ENCODE results near the gene CD2BP2.
"Not testable (repeated sequence)": the region's sequence is repeated elsewhere in the genome, so short reads cannot be mapped to it uniquely, and the experiment has no call there.

Gene CD2BP2

DNA sequence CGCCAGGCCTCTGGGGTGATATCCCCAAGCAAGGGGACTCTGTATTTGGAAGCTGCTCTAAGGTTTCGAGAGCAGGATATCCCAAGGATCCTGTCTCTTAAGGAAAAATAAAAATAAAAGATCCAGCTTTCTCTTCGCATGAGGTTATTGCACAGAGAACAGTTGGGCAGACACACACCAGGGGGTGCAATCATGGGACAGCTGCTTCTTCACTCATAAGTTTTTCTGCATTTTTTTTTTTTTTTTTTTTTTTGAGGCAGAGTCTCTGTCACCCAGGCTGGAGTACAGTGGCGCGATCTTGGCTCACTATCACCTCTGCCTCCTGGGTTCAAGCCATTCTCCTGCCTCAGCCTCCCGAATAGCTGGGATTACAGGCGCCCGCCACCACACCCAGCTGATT is 13.1 kb downstream of the CD2BP2 start:
- DNase-seq, result not testable (repeated sequence)

DNA sequence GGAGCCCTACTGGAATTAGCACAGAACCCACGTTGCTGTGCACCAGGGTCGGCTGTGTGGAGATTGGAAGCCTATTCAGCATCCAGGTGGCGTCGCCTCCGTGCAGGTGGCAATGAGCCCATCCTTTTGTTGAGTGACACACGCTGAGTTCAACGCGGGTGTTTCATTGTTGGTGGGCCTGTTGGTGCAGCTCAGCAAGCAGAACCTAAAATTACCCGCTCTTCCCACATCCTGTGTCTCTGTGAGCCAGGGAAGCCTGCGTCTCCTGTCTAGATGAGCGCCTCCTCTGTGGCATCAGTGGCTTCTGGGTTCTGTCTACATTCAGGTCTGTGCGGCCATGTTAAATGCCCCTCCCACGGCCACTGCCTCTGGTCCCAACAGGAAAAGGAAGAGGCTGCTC is 14.5 kb downstream of the CD2BP2 start:
- DNase-seq, result no peak

DNA sequence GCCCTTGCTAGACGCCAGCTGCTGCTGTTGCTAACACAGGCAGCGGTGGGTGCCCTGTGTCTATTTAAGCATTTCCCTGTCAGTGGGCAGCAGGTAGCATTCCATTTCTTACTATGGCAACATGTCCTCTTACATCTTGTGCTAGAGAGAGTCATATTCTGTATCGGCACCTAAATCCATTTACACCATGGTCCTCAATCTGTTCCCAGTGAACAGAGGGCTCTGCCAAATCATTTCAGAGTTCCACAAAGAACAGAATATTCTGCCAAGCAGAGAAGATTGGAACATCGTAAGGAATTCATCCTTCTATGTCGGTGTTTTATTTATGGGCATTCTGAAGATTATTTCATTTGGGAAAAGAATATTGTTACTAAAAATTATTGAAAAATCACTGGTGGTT is 16.4 kb downstream of the CD2BP2 start:
- DNase-seq, result not testable (repeated sequence)

DNA sequence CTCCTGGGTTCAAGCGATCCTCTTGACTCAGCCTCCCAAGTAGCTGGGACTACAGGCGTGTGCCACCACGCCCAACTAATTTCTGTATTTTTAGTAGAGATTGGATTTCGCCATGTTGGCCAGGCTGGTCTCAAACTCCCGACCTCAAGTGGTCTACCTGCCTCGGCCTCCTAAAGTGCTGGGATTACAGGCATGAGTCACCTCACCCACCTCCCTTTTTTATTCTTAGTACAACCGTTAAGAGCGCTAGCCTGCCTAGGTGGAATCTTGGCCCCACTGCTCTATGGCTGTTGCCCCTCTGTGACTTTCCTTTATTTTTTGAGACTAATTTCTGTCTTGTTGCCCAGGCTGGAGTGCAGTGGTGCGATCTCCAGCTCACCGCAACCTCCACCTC is 17.1 kb downstream of the CD2BP2 start:
- DNase-seq, result not testable (repeated sequence)

DNA sequence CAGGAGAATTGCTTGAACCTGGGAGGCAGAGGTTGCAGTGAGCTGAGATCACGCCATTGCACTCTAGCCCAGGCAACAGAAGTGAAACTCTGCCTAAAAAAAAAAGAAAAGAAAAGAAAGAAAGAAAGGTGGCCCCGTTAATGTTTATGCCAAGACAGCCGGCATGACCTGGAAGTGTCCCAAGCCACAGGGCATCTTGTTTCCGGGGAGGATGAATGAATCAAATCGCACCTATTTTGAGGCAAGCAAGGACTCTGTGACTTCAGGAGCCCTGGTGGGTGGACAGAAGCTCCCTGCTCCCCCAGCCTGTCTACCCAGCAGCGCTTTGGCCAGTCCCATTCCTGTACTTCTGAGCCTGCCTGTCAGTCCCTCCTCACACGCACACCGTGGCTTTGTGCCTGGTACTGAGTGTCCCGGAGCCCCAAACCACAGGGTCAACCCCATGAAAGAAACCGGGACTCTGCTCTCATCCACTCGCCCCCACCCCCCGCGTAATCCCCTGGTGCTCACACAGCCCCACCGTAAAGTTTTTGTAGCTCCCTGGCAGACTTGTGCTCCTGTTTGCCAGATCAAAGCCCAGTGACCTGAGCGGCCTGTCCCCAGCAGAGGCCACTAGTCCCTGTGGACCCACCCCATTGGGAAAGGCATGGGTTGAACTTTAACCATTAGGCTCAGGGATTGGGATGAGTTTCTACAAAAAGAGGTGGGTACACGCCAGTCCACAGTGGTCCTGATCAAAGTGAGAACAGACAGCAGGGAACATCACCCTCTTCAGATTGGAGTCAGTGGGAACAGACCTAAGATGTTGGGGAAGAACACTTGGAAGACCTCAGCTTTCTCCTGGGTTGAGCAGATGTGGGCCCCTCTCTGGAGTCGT is 19.3 kb downstream of the CD2BP2 start:
- peak; percentile 37 for DNase-seq

DNA sequence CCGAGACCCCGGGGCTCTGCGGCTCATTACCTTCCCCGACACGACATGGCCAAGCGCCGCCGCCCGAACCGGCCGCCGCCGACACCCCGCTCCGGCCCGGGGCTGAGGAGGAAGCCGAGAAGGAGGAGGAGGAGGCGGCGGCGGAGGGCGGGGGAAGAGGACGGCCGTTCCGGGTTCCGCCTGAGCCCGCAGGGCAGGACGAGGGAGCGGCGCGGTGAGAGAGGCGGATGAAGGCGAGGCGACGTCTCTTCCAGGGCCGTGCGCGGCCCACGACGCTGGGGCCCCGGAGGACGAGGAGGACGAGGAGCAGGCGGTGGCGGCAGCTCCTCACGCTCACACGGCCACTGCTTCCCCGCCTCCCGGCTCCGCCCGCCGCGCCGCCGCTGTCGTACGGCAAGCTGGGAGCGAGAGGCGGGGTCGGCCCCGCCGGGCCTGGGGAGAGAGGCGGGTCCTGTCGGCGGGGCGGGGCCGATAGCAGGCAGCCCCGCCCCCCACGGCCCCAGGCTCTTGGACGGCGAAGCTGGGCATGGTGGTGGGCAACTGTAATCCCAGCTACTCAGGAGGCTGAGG is 20.0 kb downstream of the CD2BP2 start:
- DNase-seq, result peak; percentile 82

DNA sequence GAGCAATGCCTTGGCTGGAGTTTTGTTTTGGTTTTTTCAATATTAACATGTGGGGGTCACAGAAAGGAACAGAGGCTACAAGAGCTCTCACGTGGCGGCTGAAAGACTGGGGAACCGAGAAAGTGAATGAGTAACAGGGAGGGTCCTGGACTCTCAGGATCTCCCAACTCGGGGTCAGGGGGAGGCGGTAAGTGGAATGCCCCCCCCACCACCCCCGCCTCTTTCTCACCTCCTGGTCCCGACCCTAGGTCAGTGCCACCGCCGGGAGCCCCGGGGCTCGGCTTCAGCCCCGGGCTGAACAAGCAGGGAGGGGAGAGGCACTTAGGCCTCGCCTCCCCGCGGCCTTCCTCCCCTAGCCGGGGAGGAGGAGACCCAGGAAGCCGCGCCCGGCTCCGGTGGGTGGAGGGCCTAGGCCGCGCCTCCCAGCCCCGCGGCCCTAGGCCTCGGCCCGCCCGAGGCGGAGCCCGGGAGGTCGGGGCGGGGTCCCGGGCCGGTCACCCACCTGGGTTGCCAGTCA is 20.6 kb downstream of the CD2BP2 start:
- DNase-seq, result peak; percentile 82

DNA sequence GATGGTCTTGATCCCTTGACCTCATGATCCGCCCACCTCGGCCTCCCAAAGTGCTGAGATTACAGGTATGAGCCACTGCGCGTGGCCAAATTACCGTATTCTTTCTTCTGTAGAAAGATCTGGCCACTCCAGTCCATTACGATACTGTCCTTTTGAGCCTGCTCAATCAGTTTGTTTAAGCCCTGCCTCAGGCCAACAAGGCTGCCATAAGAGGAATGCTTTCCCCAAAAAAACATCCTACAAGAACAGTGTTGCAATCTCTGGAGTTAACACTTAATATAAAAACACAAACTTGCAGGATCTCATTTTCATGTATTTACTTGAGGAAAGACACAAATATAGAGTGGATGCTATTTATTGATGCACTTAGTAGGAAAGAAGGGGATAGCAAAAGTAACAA is 30.9 kb downstream of the CD2BP2 start:
- not testable (repeated sequence) for DNase-seq

DNA sequence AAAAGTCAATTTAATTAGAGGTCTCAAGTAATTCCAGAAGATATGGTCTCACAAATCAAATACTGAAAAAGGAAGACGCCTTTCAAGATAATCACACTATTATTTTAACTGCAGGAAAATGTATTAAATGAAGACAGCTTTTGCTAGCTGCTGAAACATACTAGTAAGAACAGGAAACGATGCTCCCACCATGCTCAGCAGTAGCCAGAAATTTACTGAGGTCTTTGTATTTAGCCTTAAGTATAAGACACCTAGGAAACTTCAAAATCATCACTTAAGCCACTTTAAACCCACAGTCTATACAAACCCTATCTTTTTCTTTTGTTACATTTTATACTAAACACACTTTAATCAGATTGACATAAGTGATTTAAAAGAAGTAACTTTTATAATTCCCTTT is 36.5 kb downstream of the CD2BP2 start:
- DNase-seq, result not testable (repeated sequence)

DNA sequence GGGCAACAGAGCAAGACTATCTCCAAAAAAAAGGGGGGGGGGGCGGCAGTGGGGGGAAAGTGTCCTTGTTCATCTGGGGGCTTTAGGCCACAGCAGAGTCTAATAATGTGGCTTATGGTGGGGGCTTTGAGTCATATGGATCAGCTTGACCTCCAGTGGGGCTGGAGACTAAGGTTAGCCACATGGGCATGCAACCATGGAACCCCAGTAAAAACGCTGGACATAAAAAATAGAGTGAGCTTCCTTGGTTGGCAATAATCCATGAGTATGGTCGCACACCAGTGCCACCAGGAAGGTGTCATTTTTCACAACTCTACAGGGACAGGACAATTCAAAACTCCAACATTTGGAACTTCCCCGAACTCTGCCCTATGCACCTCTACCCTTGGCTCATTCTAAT is 44.2 kb downstream of the CD2BP2 start:
- DNase-seq, result not testable (repeated sequence)

DNA sequence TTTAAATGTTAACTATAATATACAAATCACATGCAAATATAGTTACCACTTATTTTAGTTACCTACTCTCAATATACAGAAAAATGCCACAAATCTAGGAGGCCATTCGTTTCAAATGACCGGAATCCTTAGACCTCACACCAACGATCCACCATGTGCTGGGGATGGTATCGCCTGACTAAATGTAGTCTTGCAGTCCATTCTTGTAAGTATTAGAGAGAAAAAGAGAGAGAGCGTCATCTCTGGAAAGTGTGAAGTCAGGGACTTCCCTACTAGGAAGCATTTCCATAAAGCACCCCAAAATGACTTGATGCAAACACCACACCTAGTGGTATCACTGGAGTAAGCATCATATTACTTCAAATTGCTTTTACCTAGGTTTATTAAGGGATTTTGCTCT is 45.9 kb downstream of the CD2BP2 start:
- not testable (repeated sequence) for DNase-seq
